ENCODE measurements around the gene PAK3. TPM values are rescaled to one million over a fixed set of nuclear protein-coding genes. Genes with fewer than 3 reads are reported as not detected.

Gene PAK3
- total RNA-seq, 1 donor from 2014 or later = 12.3 TPM

GRCh38 chrX:111119341-111119740 lies 23.4 kb downstream of the PAK3 start:
- no peak for TF ChIP-seq CTCF (conservative IDR thresholded peaks at IDR 0.05)
- Mint-ChIP-seq H3K9me3 (no peaks in the 10 kb centered on the region), H3K4me3 (no peak overlapping the region), H3K36me3 (ENCODE audit: low read depth) (peaks cover 3% of the 10 kb centered on the region), H3K27ac (ENCODE audit: unreplicated experiment) (no peak overlapping the region), H3K27me3 (ENCODE audit: low read depth) (peaks cover 52% of the 10 kb centered on the region), H3K4me1 (no peaks in the 10 kb centered on the region)
- no peak for DNase-seq (ENCODE audit: low read depth, low spot score)

GRCh38 chrX:111123125-111123524 lies 27.1 kb downstream of the PAK3 start:
- Mint-ChIP-seq H3K36me3 (ENCODE audit: low read depth) (peaks cover 3% of the 10 kb centered on the region), H3K27ac (ENCODE audit: unreplicated experiment) (no peak overlapping the region), H3K9me3 (no peaks in the 10 kb centered on the region), H3K4me3 (no peak overlapping the region), H3K27me3 (ENCODE audit: low read depth) (peaks cover 36% of the 10 kb centered on the region), H3K4me1 (no peaks in the 10 kb centered on the region)
- TF ChIP-seq CTCF (conservative IDR thresholded peaks at IDR 0.05) = no peak
- DNase-seq (ENCODE audit: low read depth, low spot score) = no peak

- no peak overlapping the region for H3K4me3 Mint-ChIP-seq
- no peak overlapping the region for H3K27ac Mint-ChIP-seq (ENCODE audit: unreplicated experiment)
- no peaks in the 10 kb centered on the region for H3K4me1 Mint-ChIP-seq
- peaks cover 3% of the 10 kb centered on the region for H3K36me3 Mint-ChIP-seq (ENCODE audit: low read depth)
- TF ChIP-seq CTCF (conservative IDR thresholded peaks at IDR 0.05) = no peak
- no peak for DNase-seq (ENCODE audit: low read depth, low spot score)
- no peaks in the 10 kb centered on the region for H3K9me3 Mint-ChIP-seq
- H3K27me3 Mint-ChIP-seq (ENCODE audit: low read depth) = peaks cover 36% of the 10 kb centered on the region
Observed at GRCh38 chrX:111123606-111124179, 27.7 kb downstream of the PAK3 start.

GRCh38 chrX:111124418-111124817 lies 28.4 kb downstream of the PAK3 start:
- no peak for TF ChIP-seq CTCF (conservative IDR thresholded peaks at IDR 0.05)
- Mint-ChIP-seq H3K4me3 (no peak overlapping the region), H3K36me3 (ENCODE audit: low read depth) (peaks cover 3% of the 10 kb centered on the region), H3K4me1 (no peaks in the 10 kb centered on the region), H3K27me3 (ENCODE audit: low read depth) (peaks cover 30% of the 10 kb centered on the region), H3K27ac (ENCODE audit: unreplicated experiment) (no peak overlapping the region), H3K9me3 (no peaks in the 10 kb centered on the region)
- no peak for DNase-seq (ENCODE audit: low read depth, low spot score)

GRCh38 chrX:111127038-111127437 lies 31.0 kb downstream of the PAK3 start:
- H3K36me3 Mint-ChIP-seq (ENCODE audit: low read depth) = peaks cover 3% of the 10 kb centered on the region

More at GRCh38 chrX:111127038-111127437, 31.0 kb downstream of the PAK3 start:
- no peaks in the 10 kb centered on the region for H3K9me3 Mint-ChIP-seq
- H3K27me3 Mint-ChIP-seq (ENCODE audit: low read depth) = peaks cover 19% of the 10 kb centered on the region
- no peak overlapping the region for H3K4me3 Mint-ChIP-seq
- no peaks in the 10 kb centered on the region for H3K4me1 Mint-ChIP-seq
- no peak overlapping the region for H3K27ac Mint-ChIP-seq (ENCODE audit: unreplicated experiment)
- no peak for TF ChIP-seq CTCF (conservative IDR thresholded peaks at IDR 0.05)
- no peak for DNase-seq (ENCODE audit: low read depth, low spot score)

Measured in neural crest cell (in vitro differentiated cells).